ENCODE results near the gene ORAI1. TPM values are rescaled to one million over a fixed set of nuclear protein-coding genes. Genes with fewer than 3 reads are reported as not detected.

The ORAI1 gene
- total RNA-seq: 13.7 and 19.1 TPM in 2 replicates

GRCh38 chr12:121626087-121626852 is at the start of gene ORAI1:
ORAI1 (plus strand) TSS chr12:121626530.

GRCh38 chr12:121580959-121581685 is 45.2 kb upstream of the ORAI1 start, which contains the start of gene KDM2B:
KDM2B (minus strand) TSS chr12:121581023; CDS start chr12:121580911, 112 bp downstream.

DNA sequence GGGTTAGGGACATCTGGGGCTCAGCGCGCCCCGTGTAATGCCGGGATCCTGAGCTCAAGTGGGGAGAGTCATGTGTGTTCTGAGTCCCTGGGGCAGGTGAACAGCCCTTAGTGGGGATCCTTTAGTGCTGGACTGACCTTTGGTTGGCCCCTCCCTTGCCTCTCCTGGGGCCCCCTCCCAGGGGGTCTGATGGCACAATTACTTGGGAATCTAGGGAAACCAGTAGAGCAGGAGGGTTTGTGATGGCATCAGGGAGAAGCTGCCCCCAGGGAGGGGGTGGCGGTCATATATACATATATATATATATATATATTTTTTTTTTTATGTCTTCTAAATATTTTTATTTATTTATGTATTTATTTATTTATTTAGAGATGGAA is 43.2 kb downstream of the ORAI1 start, which contains the start of gene MORN3:
Gene MORN3, minus strand, starts transcription at position 134 of the 380 bp plus-strand sequence. CDS start 171 bp downstream, outside the sequence.

Other genes with a start within 250 kb of the ORAI1 start
- 30.3 and 30.9 TPM in 2 replicates for gene RNF34, start 226.4 kb upstream of the ORAI1 start, total RNA-seq
- gene KDM2B, start 45.5 kb upstream of the ORAI1 start, total RNA-seq: 22.9 and 23.9 TPM in 2 replicates
- gene MORN3, start 43.1 kb downstream of the ORAI1 start, total RNA-seq: 1.6 TPM in 1 of 2 replicates, not detected in the other
- 6.6 and 8.8 TPM in 2 replicates for gene TMEM120B, start 86.2 kb downstream of the ORAI1 start, total RNA-seq
- gene RHOF, start 167.2 kb downstream of the ORAI1 start, total RNA-seq: 12.9 and 32.4 TPM in 2 replicates
- gene SETD1B, start 177.5 kb downstream of the ORAI1 start, total RNA-seq: 2.0 and 3.0 TPM in 2 replicates
- not detected in 2 replicates for gene HPD, start 232.3 kb downstream of the ORAI1 start, total RNA-seq